ENCODE data around the gene WDR93. TPM values are rescaled to one million over a fixed set of nuclear protein-coding genes. Genes with fewer than 3 reads are reported as not detected.

WDR93 gene
- total RNA-seq, result not detected

GRCh38 chr15:89690276-89691218 is at the start of gene WDR93, which contains the start of gene PEX11A:
Gene WDR93, plus strand, starts transcription at chr15:89690811. Its CDS starts 10,936 bp downstream, at chr15:89701747.
Gene PEX11A, minus strand, starts transcription at chr15:89690754. Its CDS starts 122 bp downstream, at chr15:89690632.
- ATAC-seq, result peak; percentile 95
- CTCF ChIA-PET, result no interaction called here

GRCh38 chr15:89641053-89641452 is 49.6 kb upstream of the WDR93 start:
- Mint-ChIP-seq H3K27ac (no peak overlapping the region), H3K4me1 (no peaks in the 10 kb centered on the region), H3K36me3 (no peaks in the 10 kb centered on the region), H3K27me3 (no peaks in the 10 kb centered on the region), H3K4me3 (no peak overlapping the region), H3K9me3 (ENCODE audit: low read depth) (no peaks in the 10 kb centered on the region)
- CTCF ChIA-PET, result no interaction called here
- DNase-seq (no peak), ATAC-seq (no peak)

More at GRCh38 chr15:89690276-89691218, at the start of gene WDR93, which contains the start of gene PEX11A:
- no peaks in the 10 kb centered on the region for H3K9me3 Mint-ChIP-seq (ENCODE audit: low read depth)
- peaks cover 6% of the 10 kb centered on the region for H3K27me3 Mint-ChIP-seq
- peak within 1 kb of the TSS; percentile 46 for H3K27ac Mint-ChIP-seq
- peaks cover 12% of the 10 kb centered on the region for H3K4me1 Mint-ChIP-seq
- peak within 1 kb of the TSS; percentile 83 for H3K4me3 Mint-ChIP-seq
- H3K36me3 Mint-ChIP-seq, result no peaks in the 10 kb centered on the region
- DNase-seq, result peak; percentile 82

GRCh38 chr15:89642106-89642505 is 48.5 kb upstream of the WDR93 start:
- H3K36me3 Mint-ChIP-seq, result no peaks in the 10 kb centered on the region
- DNase-seq, result no peak
- CTCF ChIA-PET, result no interaction called here
- H3K9me3 Mint-ChIP-seq (ENCODE audit: low read depth), result no peaks in the 10 kb centered on the region
- no peaks in the 10 kb centered on the region for H3K4me1 Mint-ChIP-seq
- no peak overlapping the region for H3K27ac Mint-ChIP-seq
- H3K4me3 Mint-ChIP-seq, result no peak overlapping the region
- H3K27me3 Mint-ChIP-seq, result no peaks in the 10 kb centered on the region
- no peak for ATAC-seq

- no peak overlapping the region for H3K4me3 Mint-ChIP-seq
- no peaks in the 10 kb centered on the region for H3K27me3 Mint-ChIP-seq
- DNase-seq (no peak), ATAC-seq (no peak)
- H3K4me1 Mint-ChIP-seq, result no peaks in the 10 kb centered on the region
- no peaks in the 10 kb centered on the region for H3K36me3 Mint-ChIP-seq
- CTCF ChIA-PET, result interaction anchor here (0.7 to 0.9 kb wide), 3 partner anchors 12 to 71 kb away, joined by 3 read pairs; partner anchors contain the start of gene TICRR
- no peak overlapping the region for H3K27ac Mint-ChIP-seq
- H3K9me3 Mint-ChIP-seq (ENCODE audit: low read depth), result no peaks in the 10 kb centered on the region
These were observed 44.9 kb upstream of the WDR93 start for GRCh38 chr15:89645680-89646079.

GRCh38 chr15:89646416-89647141 is 44.0 kb upstream of the WDR93 start:
- H3K4me3 Mint-ChIP-seq, result no peak overlapping the region
- H3K9me3 Mint-ChIP-seq (ENCODE audit: low read depth), result no peaks in the 10 kb centered on the region
- H3K4me1 Mint-ChIP-seq, result no peaks in the 10 kb centered on the region
- ATAC-seq (no peak), DNase-seq (no peak)
- CTCF ChIA-PET, result interaction anchor here (0.7 to 0.9 kb wide), 3 partner anchors 12 to 72 kb away, joined by 3 read pairs; partner anchors contain the start of gene TICRR
- no peaks in the 10 kb centered on the region for H3K36me3 Mint-ChIP-seq
- no peaks in the 10 kb centered on the region for H3K27me3 Mint-ChIP-seq
- no peak overlapping the region for H3K27ac Mint-ChIP-seq

- CTCF ChIA-PET, result interaction anchor here (0.9 to 1.6 kb wide), 4 partner anchors 12 to 228 kb away, joined by 3 to 5 read pairs (median 4); no protein-coding TSS in a partner anchor
- DNase-seq, result peak; percentile 76
- H3K9me3 Mint-ChIP-seq (ENCODE audit: low read depth), result no peaks in the 10 kb centered on the region
These were observed 43.3 kb upstream of the WDR93 start for GRCh38 chr15:89647191-89647851.

GRCh38 chr15:89648106-89649012 is 42.3 kb upstream of the WDR93 start:
- H3K4me1 Mint-ChIP-seq, result no peaks in the 10 kb centered on the region
- ATAC-seq (no peak), DNase-seq (no peak)
- no peaks in the 10 kb centered on the region for H3K36me3 Mint-ChIP-seq
- no peak overlapping the region for H3K4me3 Mint-ChIP-seq
- peaks cover 8% of the 10 kb centered on the region for H3K27me3 Mint-ChIP-seq
- H3K9me3 Mint-ChIP-seq (ENCODE audit: low read depth), result no peaks in the 10 kb centered on the region
- no peak overlapping the region for H3K27ac Mint-ChIP-seq
- CTCF ChIA-PET, result interaction anchor here (0.9 to 1.6 kb wide), 4 partner anchors 11 to 227 kb away, joined by 3 to 5 read pairs (median 4); no protein-coding TSS in a partner anchor

More at GRCh38 chr15:89647191-89647851, 43.3 kb upstream of the WDR93 start:
- Mint-ChIP-seq H3K36me3 (no peaks in the 10 kb centered on the region), H3K27me3 (peaks cover 2% of the 10 kb centered on the region), H3K4me3 (no peak overlapping the region), H3K4me1 (no peaks in the 10 kb centered on the region), H3K27ac (no peak overlapping the region)
- ATAC-seq, result peak; percentile 74

GRCh38 chr15:89649013-89649625 is 41.5 kb upstream of the WDR93 start:
- CTCF ChIA-PET, result no interaction called here
- H3K4me1 Mint-ChIP-seq, result no peaks in the 10 kb centered on the region
- H3K9me3 Mint-ChIP-seq (ENCODE audit: low read depth), result no peaks in the 10 kb centered on the region
- H3K36me3 Mint-ChIP-seq, result no peaks in the 10 kb centered on the region
- peaks cover 14% of the 10 kb centered on the region for H3K27me3 Mint-ChIP-seq
- ATAC-seq (no peak), DNase-seq (no peak)
- no peak overlapping the region for H3K27ac Mint-ChIP-seq
- no peak overlapping the region for H3K4me3 Mint-ChIP-seq

- no peak for DNase-seq
- no peaks in the 10 kb centered on the region for H3K36me3 Mint-ChIP-seq
- peaks cover 5% of the 10 kb centered on the region for H3K4me1 Mint-ChIP-seq
- no peaks in the 10 kb centered on the region for H3K9me3 Mint-ChIP-seq (ENCODE audit: low read depth)
- peaks cover 20% of the 10 kb centered on the region for H3K27me3 Mint-ChIP-seq
- ATAC-seq, result no peak
- CTCF ChIA-PET, result no interaction called here
- H3K27ac Mint-ChIP-seq, result no peak overlapping the region
- H3K4me3 Mint-ChIP-seq, result no peak overlapping the region
These were observed 40.9 kb upstream of the WDR93 start for GRCh38 chr15:89649716-89650115.

GRCh38 chr15:89652131-89652530 is 38.5 kb upstream of the WDR93 start:
- Mint-ChIP-seq H3K36me3 (no peaks in the 10 kb centered on the region), H3K4me3 (no peak overlapping the region), H3K27me3 (peaks cover 41% of the 10 kb centered on the region), H3K4me1 (peaks cover 14% of the 10 kb centered on the region), H3K9me3 (ENCODE audit: low read depth) (no peaks in the 10 kb centered on the region), H3K27ac (no peak overlapping the region)
- DNase-seq (no peak), ATAC-seq (no peak)
- CTCF ChIA-PET, result no interaction called here

GRCh38 chr15:89652666-89653065 is 37.9 kb upstream of the WDR93 start:
- no peaks in the 10 kb centered on the region for H3K36me3 Mint-ChIP-seq
- no peak overlapping the region for H3K4me3 Mint-ChIP-seq
- H3K27me3 Mint-ChIP-seq, result peaks cover 45% of the 10 kb centered on the region
- H3K9me3 Mint-ChIP-seq (ENCODE audit: low read depth), result no peaks in the 10 kb centered on the region
- CTCF ChIA-PET, result no interaction called here
- ATAC-seq (no peak), DNase-seq (no peak)
- peaks cover 14% of the 10 kb centered on the region for H3K4me1 Mint-ChIP-seq
- H3K27ac Mint-ChIP-seq, result no peak overlapping the region

- Mint-ChIP-seq H3K27ac (no peak overlapping the region), H3K4me1 (peaks cover 14% of the 10 kb centered on the region)
These were observed 37.0 kb upstream of the WDR93 start for GRCh38 chr15:89653578-89653977.

More at GRCh38 chr15:89653578-89653977, 37.0 kb upstream of the WDR93 start:
- Mint-ChIP-seq H3K36me3 (no peaks in the 10 kb centered on the region), H3K27me3 (peaks cover 46% of the 10 kb centered on the region), H3K4me3 (no peak overlapping the region), H3K9me3 (ENCODE audit: low read depth) (no peaks in the 10 kb centered on the region)
- DNase-seq (no peak), ATAC-seq (no peak)
- CTCF ChIA-PET, result no interaction called here

All from activated CD8-positive, alpha-beta memory T cell treated with anti-CD3 and anti-CD28 coated beads, Interleukin-2, amount 10 ng/mL, durations not matched to agents 7 days and 5 days (primary cell).